Fibroblast of skin of scalp (primary cell): Measurements from ENCODE around the gene TBX21.

Source experiments
- DNase-seq: peaks from one replicate; pipeline ENCODE4 v3.0.0-alpha.2; 2013

The TBX21 gene

DNA sequence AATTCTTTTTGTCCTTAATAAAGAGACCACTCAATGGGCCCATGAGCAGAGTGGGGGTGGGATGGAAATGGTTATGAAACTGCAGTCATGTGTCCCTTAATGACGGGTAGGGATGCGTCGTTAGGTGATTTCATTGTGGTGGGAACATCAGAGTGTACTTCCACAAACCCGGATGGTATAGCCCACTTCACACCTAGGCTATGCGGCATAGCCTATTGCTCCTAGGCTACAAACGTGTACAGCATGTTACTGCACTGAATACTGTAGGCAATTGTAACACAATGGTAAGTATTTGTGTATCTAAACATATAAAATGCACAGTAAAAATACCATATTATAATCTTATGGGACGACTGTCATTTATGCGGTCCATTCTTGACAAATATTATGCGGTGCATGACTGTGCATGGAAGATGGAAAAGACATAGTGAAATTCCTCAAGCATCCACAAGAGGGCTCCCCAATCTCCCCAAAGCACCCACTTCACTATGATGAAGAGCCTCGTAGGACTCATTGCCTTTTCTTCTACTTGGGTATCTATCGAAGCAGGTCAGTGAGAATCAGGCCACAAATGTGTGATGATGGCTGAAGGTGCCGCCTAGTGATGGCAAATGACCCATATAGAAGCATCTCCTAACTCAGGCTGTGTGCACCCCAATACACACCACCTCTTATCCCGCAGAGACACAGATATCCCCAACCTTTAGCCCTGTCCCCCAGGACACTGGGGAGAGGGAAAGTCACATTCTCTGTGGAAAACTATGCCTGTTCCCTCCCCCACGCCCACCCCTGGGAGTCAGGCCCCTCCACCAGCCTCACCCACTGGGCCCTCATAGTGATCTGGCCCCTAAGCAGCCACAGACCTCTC lies 43.5 kb downstream of the TBX21 start:
- DNase-seq: peak; percentile 43

DNA sequence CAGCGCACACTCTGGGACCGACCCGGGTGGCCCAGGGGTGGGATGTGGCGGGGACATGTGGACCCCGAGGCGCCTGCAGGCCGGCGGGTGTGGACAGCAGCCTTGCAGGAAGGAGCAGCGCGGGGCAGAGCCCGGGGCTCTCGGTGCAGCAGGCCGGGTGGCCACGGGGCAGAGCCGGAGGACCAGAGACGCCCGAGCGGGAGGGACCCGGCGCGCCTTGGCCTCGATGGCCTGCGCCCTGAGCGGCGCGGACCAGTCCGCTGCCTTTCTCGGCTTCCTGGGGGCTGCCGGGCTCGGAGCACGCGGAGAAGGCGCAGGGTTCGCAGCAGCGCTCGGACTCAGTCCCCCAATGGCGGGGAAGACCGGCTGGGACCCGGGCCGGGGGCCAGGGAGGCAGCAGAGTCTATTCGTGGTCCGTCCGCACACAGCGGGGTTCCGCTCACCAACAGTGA lies 45.2 kb downstream of the TBX21 start:
- no peak for DNase-seq

DNA sequence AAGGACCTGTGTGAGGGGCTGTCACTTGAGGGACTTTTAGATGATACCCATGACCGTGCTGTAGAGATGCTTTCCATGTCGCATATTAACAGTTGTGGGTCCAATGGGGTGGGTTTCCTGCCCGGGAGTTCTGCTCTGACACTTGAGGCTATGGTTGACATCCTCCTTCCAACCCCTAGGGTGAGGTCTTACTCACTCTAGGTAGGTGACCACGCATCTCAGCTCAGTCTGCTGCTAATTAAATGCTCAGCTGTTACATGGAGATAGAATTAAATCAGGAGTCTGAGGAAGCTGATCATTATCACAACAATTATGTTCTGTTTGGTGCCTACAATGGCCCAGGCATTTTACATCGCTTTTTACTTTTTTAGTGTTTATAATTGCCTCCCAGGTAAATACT lies 48.4 kb downstream of the TBX21 start:
- DNase-seq: no peak

DNA sequence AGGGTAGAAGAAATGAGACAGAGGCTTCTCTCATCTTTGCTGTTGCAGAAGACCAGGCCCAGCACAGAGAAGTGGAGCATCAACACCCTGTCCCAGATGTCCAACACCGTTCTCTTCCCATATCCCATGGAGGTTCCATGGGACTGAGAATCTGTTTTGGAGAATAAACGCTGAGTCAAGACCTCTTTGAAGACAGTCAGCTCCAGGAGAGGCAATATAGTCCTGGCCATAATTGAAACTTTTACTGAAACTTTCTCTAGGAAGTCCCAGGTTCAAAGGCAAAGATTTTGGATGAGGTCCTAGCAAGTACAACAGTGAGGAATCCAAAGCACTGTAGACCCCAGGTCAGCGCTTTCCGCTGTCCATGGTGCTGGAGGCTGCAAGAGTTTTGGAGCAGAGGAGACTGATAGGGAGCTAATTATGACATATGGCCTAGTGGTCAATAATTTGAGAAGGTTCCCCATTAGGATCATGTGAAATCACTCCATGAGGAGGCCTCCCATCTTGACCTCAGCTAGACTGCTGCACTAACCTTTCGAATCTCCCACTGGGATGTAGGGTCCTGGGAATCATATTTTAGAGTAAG lies 52.6 kb downstream of the TBX21 start:
- DNase-seq: peak; percentile 47

DNA sequence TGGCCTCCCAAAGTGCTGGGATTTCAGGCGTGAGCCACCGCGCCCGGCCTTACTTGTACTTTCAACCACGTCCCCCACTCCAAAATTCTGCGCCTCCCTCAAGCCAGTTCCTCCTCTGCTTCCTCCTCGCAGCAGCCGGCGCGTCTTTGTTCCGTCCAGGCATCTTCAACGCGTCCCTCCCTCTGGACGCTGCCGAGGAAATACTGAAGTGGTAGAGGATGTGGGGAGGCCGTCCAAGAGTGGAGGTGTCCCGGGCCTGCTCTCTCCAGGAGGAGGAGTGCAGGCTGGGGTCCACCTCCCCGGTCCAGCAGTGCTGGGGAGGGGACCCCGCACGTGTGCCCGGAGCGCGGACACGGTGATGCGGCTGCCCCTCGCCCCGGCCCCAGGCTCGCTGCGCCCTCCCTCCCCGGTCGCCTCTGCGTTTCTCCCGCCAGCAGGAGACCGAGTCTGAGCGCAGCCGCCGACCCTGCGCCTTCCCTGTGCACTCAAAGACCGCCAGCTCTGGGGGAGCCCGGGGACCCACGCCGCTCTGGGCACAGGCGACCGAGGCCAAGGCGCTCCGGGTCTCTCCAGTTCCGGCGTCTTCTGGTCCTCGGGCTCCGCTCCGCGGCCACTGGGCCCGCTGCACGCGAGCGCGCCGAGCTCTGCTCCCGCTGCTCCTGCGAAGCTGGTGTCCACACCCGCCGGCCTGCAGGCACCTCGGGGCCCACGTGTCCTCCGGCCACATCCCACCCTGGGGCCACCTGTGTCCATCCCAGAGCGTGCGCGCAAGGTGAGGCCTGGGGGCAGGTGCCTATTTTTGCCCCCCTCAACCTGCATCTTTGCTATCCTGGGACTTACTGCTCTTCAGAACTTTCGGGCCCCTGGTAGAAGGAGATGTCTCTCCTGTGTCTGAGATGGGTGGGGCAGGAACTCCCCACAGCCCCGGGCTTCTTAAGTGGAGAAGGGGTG lies 56.9 kb downstream of the TBX21 start:
- DNase-seq: peak; percentile 36

DNA sequence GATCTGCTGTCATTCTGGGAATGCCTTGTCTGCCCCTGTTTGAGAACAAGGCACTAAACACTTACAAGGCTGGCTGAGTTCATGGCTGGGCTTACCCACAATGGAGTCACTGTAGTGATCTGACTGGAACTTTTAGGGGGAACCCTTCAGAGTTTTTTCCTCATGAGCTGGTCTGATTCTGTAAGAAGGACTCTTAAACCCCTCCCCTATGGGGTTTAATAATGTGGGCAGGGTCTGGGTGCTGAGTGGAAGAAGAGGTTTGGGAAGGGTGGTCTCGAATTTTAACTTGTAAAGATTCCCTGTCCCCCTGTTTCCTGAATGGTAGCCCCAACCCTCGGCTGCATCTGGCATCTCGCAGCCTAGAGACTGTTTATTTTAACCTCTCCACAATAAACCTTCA lies 58.0 kb downstream of the TBX21 start:
- DNase-seq: no peak

DNA sequence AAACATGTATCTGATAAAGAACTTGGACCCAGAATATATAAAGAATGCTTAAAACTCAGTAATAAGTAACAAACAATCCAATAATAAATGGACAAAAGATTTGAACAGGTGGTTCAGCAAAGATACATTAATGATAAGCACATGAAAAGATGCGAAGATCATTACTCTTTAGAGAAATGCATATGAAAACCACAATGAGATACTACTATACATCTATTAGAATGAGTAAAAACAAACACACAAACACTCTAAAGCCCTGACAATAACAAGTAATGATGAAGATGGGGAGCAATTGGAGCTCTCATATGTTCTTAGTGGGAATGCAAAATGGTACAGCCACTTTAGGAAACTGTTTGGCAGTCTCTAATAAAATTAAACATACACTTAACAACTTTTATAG lies 59.4 kb downstream of the TBX21 start:
- no peak for DNase-seq

DNA sequence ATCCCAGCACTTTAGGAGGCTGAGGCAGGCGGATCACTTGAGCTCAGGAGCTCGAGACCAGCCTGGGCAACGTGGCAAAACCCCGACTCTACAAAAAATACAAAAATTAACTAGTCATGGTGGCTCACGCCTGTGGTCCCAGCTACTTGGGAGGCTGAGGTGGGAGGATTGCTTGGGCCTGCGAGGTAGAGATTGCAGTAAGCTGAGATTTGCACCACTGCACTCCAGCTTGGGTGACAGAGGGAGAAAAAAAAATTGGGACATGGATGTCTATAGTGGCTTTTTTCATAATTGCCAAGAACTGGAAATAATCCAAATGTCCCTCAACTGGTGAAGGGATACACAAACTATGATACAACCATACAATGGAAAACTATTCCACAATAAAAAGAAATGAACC lies 59.9 kb downstream of the TBX21 start:
- no peak for DNase-seq
